Measurements from ENCODE around the gene MGST1.
"Not testable (repeated sequence)": the region's sequence is repeated elsewhere in the genome, so short reads cannot be mapped to it uniquely, and the experiment has no call there.

Gene MGST1

GRCh38 chr12:16358878-16359277 lies 11.4 kb downstream of the MGST1 start:
- DNase-seq, result no peak

GRCh38 chr12:16359512-16360491 lies 12.4 kb downstream of the MGST1 start:
- DNase-seq, result peak; percentile 42 to 49

DNA sequence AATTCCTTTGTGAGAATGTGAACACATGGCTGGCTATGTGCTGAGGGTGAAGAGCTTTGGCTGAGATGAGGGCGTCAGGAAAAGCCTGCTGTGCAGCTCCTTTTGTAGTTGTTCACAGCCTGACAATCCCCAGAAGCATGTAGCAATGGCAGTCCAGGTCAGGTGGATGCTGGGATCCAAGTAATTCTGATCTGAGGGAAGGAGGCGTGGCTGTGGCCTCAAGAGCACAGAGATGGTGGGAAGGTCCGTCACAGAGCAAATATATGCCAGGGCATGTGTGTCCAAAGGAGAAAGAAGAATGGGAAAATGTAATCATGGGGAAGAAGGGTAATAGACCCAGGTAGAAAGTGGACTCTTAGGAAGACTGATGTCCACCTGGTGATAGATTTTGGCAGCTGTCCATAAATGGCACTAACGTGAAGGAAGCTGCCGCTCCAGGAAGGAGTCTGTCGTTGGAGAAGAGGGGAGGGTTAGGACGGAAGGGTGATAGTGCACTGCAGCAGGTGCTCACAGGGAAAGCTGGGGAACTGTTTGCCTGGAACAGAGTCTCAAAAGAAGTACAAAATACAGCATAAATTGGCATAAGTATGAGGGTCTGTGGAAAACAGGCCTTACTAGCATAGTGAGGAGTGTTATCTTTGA lies 13.8 kb downstream of the MGST1 start:
- no peak for DNase-seq

GRCh38 chr12:16362550-16362949 lies 15.1 kb downstream of the MGST1 start:
- DNase-seq, result no peak

DNA sequence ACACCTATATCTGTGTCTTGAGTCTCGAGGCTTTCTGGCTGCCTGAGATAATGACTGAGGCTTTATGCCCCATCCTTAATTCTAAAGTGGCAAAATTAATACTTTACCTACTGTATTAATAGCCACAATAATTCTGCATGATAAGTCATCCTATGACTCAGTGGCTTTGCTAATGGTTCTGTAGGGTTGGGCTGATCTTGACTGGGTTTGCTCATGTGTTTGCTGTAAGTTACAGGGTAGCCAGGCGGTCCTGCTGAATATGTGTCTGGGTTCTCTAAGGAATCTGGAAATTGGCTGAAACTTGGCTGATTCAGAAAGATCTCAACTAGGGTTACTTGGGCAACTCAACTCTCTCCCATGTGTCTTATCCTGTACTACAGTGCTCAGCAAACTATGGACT lies 21.7 kb downstream of the MGST1 start:
- DNase-seq, result no peak

GRCh38 chr12:16370096-16370495 lies 22.7 kb downstream of the MGST1 start:
- no peak for DNase-seq

DNA sequence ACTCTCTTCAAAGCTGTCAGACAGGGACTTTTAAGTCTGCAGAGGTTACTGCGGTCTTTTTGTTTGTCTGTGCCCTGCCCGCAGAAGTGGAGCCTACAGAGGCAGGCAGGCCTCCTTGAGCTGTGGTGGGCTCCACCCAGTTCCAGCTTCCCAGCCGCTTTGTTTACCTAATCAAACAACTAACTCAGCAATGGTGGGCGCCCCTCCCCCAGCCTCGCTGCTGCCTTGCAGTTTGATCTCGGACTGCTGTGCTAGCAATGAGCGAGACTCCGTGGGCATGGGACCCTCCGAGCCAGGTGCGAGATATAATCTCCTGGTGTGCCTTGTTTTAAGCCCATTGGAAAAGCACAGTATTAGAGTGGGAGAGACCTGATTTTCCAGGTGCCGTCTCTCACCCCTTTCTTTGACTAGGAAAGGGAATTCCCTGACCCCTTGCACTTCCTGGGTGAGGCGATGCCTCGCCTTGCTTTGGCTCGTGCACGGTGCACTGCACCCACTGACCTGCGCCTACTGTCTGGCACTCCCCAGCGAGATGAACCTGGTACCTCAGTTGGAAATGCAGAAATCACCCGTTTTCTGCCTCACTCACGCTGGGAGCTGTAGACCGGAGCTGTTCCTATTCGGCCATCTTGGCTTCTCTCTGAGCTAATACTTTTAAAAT lies 35.3 kb downstream of the MGST1 start:
- DNase-seq, result not testable (repeated sequence)

DNA sequence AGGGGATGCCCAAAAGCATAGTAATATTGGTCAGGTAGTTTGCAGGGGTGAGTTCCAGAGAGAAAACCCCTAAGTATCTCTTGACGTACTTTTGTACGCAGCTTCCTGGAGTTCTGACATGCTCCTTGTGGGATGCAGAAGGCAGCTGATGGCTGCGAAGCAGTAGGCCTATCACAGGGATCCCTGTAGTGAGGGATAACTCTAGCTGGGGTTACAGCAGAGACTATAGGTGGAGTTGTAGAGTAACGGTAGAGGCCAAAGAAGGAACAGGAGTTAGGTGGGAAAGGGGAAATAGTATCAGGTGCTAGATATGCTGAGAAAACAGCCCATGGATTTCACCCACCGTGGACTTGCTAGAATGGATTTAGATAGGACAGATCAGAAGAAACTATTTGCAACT lies 37.3 kb downstream of the MGST1 start:
- no peak for DNase-seq

- no peak for DNase-seq
These were observed 38.6 kb downstream of the MGST1 start for GRCh38 chr12:16385782-16386646.

GRCh38 chr12:16387919-16388318 lies 40.5 kb downstream of the MGST1 start:
- DNase-seq, result no peak

DNA sequence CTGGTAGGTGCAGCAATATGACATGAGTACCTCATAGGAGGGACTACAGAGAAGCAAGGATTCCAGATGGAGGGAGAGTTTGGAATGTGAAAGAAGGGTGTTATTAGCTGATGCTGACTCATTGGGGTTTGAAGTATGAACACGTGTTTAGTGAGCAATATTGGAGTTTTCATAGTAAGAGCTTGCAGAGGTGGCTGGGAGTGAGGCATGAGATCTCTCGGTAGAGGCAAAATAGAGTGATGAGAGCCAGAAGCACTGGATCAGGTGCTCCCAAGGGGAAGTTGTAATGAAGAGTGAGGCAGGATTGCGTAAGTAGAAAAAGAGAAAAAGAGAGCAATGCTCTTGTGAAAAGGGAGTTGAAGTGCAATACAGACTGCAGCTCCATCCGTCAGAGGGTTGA lies 42.1 kb downstream of the MGST1 start:
- DNase-seq, result peak; percentile 35 to 41

- peak; percentile 7 to 17 for DNase-seq
These were observed 45.5 kb downstream of the MGST1 start for GRCh38 chr12:16392846-16393535.

- DNase-seq, result no peak
These were observed 51.7 kb downstream of the MGST1 start for GRCh38 chr12:16399101-16399500.

- not testable (repeated sequence) for DNase-seq
These were observed 54.4 kb downstream of the MGST1 start for GRCh38 chr12:16401835-16402234.

- DNase-seq, result peak; percentile 51 to 58
These were observed 59.9 kb downstream of the MGST1 start for GRCh38 chr12:16407346-16407745.

Measured in AML-193 (cell line).